NCI-H1092 (cell line): ENCODE measurements around the gene SH3D19.
A peak's percentile ranks its signal among the peaks of the same experiment; 100 is the strongest.

Experiments used
- DNase-seq: peaks from one replicate; lab custom pipeline; 2025; lab: John Stamatoyannopoulos, UW

SH3D19 gene

DNA sequence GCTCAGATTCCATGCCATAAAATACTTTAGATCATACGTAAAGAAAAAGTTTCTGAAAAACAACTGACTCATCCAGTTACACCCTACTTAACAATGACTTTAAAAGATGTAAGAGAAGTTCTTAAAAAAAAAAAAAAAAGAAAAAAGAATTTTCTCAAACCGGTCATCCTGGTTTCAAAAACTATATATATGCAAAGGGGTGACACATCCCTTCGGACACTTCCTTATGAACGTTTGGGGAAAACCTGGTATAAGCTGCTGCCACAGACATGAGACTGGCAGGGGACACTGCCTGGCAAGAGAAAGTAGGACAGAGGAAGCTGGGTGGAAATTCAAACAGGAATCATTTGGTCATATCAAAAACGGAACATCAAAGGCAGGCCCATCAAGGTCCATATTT lies 129.6 kb downstream of the SH3D19 start:
- no peak for DNase-seq

DNA sequence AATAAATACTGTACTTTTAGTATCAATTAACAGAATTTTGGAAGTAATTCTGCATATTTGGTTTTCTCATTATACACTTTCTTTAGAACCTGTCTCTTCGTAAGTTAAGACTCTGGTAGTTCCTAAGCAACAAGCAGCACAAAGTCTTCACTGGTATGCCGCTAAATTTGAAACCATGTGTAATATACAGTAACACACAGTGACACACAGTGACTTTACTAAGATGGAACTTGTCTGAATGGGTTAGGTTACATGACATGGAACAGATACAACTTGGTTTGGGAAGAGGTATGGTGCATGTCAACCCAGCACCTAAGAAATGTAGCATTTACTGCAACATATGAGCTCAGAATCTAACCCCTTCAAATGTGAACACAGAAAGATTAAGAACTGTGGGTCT lies 132.0 kb downstream of the SH3D19 start:
- no peak for DNase-seq

DNA sequence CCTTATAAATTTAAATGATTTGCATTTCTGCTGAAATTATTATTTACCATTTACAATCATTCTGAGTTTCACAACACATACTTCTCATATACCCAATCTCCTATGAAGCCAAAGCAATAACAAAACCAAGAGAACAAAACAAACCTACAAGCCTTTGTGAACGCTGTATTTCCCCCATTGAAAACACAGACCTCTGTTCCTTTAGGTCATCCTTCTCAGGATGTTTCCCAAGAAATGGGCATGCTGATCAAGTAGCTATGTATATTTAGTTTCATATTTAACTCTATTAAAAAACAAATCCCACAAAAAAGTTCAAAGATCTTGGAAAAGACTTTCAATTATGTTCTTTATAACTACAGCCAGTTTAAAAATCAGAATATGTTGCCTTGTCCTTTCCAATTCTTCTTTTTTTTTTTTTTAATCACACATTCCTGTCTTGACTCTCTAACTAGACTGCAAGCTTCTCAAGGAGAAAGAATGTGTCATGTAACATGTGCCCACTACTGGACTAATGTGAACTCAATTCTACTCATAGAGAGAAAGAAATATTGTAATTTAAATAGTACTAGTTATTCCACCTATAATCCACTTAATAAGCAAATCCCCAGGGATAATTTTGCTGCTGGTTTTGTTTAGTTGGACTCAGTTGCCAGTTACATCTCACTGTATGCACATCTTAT lies 132.7 kb downstream of the SH3D19 start:
- no peak for DNase-seq

DNA sequence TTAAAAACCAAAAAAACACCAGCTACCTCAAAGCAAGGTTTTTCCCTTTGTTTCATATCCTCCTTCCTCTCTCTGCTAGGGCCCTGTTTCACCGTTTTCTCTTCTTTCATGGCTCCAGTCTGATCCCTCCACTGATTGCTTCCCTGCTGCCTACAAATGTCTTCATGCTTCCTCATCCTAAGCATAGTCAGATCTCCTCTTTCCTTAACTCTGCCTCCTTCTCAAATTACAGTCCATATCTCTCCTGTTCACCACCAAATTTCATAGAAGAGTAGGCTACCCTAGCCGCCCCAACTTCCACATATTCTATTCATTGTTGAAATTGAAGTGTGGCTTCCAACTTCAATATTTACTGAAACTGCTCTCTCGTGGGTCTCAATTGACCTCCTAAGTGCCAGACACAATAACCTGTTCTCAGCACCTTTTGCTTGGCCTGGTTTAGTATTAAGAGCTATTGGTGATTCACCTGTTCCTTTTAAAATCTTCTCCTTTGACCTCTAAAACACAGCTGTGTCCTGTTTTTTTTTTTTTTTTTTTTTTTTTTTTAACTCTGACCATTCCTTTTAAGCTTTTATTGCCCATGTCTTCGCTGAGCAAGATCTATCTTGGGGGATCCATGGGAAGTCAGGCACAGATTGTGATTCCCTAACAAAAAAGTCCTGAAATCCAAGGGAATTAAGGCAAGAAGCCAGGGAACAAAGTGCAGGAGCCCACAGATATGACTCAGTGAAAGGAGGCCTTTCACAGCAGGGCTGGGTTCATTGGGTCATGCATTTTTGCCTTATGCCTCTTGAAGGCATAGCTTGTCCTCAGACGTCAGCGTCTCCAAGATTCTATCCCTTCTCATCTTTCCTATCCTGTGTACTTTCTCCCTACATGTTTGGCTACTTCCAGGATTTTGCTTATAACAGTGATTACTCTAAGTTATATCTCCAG lies 140.6 kb downstream of the SH3D19 start:
- DNase-seq, result no peak

DNA sequence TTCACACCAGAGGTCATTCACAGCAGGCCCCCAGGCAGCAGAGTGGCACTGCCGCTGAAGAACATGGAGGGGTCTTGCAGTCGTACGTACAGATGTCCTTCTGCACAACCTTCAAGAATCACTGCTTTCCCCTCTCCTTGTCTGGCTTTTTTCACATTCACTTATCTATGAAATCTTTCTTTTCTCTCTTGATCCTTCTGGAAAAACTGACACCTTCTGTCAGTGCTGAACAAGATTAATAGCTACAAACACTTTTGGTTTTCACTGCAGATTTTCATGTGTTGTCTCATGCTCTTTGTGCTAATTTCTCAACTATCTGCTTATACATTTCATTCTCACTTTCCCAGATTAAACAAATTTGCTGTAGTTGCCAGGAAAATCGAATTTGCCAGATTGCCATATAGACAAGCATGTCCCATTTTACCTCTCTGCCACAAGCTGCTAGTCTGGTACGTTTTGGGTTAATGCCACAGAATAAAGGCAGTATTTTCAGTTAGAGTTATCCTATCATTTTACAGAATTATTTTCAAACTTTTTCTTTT lies 142.9 kb downstream of the SH3D19 start:
- DNase-seq, result no peak

DNA sequence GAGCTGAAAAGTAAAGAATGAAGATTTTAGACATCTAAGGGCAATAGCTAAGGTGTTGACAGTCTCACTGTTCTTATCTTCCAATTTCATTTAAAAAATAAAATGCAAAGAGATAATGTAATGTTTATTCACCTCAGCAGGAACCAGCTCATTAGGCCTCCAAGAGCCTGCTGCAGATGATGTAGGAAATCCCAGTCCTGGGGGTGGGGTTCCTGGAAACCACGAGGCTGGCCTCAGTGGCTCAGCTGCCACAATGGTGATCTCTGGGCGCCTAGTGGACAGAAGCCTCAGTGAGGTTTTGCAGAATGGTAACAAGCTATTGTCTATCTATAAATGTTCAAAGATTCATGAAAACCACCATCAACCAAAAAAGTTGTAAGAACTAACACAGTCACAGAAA lies 148.7 kb downstream of the SH3D19 start:
- no peak for DNase-seq

DNA sequence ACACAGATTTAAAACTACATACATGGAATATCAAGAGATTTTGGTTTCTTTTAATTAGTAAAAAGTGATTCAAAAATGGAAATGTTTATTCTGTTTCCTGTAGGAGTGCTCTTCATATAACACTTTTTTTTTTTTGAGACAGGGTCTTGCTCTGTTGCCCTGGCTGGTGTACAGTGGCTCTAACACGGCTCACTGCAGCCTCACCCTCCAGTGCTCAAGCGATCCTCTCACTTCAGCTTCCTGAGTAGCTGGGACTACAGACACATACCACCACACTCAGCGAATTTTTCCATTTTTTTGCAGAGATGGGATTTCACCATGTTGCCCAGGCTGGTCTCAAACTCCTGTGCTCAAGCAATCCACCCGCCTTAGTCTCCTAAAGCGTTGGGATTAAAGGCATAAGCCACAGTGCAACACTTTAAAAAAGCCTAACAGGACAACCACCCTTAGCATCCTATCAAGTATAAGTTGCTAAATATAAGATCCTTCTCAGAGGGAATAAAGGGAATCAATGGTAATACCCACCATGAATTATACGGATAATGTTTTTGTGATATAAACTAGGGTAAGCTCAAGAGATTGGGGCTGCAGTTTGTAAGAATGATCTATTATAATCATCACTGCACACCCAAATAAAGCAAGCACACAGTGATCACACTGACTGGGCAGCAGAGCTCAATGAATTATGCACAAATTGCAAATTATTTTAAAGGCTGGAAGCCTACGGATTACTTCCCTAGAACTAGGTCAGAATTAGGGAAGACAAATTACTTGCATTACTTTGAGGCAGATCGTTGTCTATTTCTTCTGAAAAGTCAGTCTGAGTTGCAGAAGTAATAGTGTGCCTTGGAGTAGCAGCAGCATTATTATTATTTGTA lies 149.4 kb downstream of the SH3D19 start:
- no peak for DNase-seq

DNA sequence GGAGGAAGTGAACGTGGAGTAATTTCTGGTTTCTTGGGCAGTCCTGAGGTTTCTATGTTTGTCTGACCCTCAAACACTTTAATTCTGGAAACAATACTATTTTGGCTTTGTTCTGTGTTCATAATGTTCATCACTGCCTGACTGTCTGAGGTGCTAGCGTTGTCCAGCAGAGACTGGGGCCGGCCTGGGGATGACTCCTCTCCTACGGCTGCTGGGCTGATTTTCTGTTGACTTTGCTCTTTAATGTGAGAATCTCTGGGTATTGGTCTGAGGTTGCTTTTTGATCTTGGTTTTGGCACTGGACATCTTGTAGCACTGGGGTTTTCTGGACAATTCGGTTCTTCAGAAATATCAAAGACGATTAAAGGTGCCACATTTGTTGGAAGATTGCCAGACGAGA lies 150.2 kb downstream of the SH3D19 start:
- no peak for DNase-seq

DNA sequence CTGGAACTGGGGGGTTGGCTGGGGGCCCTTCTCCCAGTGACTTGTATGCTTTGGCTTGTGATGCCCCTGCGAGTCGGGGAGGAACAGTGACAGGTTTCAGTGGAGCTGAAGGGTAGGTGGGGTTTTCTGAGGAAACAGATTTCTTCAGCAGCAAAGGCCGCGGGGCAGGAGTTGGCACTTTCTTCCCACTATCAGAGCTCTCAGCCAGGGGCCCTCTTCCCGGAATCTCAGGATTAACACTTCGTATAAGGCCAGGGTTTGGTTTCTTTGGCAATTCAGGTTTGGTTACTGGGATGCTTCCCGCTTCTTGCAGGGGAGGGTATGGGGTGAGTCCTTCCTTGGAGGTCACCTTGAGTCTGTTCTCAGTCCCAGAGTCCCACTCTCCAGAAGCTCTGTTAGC lies 150.6 kb downstream of the SH3D19 start:
- DNase-seq, result no peak

DNA sequence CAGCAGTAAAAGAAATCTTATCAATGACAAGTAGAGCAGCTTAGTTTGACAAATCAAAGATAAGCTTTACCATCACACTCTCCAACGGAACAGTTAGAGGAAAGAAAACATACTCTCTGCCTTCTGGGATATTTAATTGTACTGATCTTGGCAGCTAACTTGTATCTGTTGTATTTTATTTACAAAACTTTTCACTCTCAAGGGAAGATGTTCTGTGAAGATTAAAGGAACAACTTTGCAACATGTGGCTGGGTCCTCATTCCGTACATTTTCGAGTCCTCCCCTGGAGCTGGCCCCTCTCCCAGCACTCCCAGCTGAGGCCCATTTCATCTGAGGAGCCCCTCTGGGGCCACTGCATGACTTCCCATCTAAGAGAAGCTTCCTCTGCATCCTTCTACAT lies 151.5 kb downstream of the SH3D19 start:
- no peak for DNase-seq

DNA sequence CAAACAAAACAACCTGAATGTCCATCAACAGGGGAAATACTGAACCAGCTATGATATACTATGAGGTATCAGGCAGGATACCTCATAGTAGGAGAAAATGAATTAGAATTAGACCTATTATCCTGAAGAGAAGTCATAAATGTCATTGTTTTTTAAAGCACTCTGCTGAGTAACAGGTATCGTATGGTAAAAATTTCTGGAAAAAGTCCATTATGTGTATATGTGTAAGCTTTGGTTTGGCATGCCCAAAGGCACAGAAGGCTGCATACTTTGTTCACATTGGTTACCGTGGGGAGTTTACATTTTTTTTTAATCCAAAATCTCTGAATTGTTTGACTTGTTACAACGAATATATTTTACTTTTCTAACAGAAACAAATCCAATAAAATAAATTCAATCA lies 155.5 kb downstream of the SH3D19 start:
- DNase-seq, result no peak

DNA sequence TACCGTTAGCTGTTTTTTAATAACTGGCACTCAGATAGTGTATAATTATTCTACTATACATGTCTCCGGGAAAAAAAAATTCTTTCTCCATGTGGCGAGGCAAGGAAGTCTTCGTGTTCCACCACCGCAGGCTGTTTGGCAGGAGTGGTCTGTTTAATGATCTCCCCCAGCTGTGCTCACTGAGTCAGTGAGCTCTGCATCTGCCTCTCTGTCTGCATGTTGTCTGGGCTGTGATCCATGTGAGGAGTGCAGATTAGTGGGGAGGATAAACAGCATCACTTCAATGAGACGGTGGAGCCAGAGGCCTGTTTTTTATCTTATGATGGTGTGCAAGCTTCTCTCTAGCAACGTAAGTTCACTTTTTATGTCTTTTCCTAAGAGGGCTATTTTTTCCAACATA lies 156.2 kb downstream of the SH3D19 start:
- DNase-seq, result peak; percentile 89

DNA sequence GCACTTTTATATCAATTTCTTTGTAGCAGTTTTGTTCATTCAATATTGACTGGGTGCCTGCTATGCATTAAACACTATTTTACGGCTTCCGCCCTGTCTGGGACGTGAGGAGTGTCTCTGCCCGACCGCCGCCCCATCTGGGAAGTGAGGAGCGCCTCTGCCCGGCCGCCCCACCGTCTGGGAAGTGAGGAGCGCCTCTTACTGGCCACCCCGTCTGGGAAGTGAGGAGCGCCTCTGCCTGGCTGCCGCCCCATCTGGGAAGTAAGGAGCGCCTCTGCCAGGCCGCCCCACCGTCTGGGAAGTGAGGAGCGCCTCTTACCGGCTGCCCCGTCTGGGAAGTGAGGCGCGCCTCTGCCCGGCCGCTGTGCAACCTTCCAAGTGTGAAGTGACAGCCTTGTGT lies 157.8 kb downstream of the SH3D19 start:
- DNase-seq, result no peak

DNA sequence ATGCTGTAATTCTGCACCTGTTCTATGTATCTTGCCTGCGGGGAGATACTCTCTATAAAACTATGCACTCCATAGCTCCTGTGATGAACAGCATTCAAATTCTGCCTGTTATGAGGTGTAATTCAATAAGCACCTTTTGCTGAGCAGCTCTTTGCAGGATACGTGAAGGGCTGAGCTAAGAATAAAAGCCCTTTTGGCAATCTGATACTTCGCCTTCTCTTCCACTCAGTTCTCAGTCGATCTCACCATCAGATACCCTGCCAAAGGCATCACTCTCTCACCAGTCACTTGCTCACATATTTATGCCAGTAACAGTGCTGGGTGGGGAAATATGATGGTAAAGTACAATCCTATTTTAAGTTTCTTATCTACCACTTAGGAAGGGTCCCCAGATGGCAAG lies 158.8 kb downstream of the SH3D19 start:
- DNase-seq, result peak; percentile 42

DNA sequence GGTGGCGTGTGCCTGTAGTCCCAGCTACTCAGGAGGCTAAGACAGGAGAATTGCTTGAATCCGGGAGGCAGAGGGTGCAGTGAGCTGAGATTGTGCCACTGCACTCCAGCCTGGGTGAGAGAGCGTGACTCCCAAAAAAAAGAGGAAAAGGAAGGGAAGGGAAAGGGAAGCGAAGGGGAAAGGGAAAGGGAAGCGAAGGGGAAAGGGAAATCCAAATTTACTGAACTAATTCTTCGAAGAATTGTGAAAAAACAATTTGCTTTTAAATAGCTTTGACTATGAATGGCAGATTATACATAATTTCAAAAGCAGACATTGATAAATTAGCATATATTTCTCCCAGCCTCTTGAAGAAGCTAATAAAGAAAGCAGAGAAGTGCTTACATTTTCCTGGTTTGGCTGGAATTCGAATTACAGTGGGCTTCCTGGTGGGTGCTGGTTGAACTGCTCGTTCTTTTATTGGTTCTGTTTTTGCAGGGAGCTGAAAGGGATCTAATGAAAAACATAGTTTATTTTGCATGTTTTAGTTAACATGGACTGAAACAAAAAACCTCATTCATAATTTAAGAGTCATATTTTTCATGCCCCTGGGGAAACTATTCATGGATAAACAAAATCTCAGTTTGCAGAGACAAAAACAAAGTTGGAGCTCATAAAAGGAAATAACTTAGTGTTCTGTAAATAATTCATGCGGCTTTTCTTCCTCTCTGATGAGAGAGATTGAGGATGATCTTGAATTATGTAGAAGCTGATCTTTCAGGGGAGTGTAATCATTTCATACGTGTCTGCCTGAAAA lies 160.0 kb downstream of the SH3D19 start:
- DNase-seq, result no peak

DNA sequence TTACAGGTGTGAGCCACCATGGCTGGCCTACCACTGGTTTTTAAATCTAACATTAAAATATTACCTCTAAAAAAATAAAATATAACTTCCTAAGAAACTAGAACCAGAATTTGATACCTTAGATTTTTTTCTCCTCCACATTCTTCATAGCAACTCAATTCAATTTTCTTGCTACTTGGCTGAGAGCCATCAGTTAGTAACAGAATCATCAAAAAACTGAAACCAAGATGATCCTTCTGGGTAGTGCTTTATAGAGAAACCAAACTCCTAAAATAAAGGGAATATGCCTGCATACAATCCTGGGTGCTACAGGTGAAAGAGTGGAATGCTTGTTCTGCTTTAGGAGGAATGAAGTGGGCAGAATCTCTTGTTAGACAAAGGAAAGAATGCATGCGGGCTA lies 161.6 kb downstream of the SH3D19 start:
- DNase-seq, result no peak

DNA sequence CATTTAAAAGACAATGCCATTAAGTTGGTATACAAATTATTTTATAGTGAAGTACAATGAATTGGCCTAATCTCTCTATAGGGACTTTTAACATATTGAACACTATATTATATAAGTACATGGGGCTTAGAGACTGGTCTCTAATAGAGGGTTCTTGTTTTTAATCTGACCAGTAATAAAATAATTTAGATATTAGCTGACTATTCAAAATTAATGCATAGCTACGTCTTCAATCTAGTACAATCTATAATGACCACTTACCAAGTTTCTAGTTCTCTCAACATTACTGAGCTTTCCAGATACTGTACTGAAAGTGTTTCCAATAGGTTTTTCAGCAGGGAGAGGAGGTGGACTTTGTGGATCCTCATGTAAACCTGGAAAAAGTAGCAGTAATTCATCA lies 166.4 kb downstream of the SH3D19 start:
- DNase-seq, result no peak

DNA sequence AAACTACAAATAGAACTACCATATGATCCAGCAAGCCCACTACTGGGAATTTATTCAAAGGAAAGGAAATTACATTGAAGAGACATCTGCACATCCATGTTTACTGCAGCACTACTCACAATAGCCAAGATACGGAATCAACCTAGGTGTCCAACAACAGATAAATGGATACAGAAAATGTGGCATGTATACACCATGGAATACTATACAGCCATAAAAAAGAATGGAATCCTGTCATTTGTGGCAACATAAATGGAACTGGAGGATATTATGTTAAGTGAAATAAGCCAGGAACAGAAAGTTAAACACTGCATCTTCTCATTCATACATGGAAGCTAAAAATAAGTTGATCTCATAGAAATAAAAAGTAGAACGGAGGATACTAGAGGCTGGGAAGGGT lies 167.9 kb downstream of the SH3D19 start:
- DNase-seq, result no peak

DNA sequence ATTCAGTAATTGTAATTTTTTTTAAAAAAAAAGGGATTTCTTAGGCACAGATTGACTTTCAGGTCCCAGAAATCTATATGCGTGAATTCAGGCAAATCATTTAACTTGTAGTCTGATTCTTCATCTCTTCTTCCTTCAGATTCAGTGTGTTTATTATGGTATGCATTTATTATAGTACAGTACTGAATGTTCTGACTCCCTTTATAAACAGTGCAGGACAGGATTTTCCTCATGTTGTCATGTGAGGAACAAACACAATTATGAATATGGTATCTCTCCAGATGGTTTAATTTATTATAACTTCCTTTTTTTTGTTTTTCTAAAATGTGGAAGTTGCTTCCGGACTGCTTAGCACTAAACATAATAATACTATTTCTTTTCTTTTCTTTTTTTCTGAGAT lies 171.8 kb downstream of the SH3D19 start:
- no peak for DNase-seq

DNA sequence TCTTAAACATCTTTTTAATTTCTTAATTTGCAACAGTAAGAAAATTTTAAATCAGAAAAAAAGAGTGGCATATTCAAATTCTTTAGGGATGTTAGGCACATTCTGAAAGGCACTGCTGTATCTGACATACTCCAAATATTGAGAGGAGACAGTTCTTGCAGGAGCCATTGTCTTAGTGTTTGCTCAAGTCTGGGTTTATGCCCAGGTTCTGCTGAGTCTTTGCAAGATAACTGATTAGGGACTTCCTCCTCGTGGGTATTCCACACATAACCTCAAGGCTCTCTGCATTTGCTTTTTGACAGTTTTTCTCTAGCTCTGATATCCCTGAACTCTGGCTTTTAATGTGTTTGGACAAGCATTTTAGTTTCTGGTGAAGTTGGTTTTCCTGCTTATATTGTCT lies 173.4 kb downstream of the SH3D19 start:
- no peak for DNase-seq

DNA sequence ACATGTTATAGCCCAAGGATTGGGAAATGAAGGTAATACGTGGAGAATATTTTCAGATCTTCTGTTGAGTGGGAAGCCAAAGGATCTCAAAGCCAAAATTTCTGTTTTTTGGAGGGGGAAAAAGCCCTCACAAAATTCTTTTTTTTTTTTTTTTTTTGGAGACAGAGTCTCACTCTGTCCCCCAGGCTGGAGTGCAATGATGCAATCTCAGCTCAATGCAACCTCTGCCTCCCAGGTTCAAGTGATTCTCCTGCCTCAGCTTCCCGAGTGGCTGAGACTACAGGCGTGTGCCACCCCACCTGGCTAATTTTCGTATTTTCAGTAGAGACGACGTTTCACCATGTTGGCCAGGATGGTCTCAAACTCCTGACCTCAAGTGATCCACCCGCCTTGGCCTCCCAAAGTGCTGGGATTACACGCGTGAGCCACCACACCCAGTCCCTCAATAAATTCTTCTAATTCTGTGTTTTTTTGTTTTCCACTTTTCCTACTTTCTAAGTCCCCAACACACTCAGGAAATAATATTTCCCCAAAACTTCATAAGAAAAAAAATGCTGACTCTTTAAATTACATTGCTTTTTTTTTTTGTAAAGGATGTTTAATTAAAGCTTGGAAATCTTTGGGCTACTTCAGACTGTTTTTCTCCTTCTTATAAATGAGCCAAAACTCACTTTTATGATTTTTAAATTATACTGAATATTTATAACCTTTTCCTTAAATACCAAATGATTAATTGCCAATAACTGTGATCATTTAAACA lies 174.4 kb downstream of the SH3D19 start:
- no peak for DNase-seq
